NK-92 treated with Interleukin-12 subunit alpha and Interleukin-12 subunit beta, amount 100 ng/mL, for 24 hours (cell line): Measurements from ENCODE around the gene PLA2G1B.

Experiments used
- DNase-seq: peaks from one replicate; lab custom pipeline; 2025; lab: John Stamatoyannopoulos, UW

PLA2G1B gene

DNA sequence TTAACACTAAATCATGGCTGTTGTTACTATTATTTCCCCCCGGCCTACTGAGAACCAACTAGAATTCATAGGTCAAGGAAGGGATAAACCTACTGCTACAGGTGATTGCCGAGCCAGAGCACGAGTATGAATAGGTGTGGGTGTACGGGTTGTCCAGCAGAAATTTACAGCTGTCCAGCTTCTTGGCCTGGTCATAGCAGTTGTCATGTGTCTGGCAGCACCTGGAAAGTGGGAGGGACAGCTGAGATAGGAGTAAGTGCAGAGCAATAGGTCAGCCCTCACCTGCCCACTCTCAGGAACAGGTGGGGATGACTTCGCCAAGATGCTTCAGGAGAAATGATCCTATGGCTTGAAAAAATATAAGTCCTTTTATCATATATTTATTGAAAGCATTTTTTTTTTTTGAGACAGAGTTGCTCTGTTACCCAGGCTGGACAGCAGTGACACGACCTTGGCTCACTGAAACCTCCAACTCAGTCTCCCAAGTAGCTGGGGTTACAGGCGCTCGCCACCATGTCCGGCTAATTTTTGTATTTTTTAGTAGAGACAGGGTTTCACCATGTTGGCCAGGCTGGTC is 2.6 kb downstream of the PLA2G1B start:
- DNase-seq: no peak

DNA sequence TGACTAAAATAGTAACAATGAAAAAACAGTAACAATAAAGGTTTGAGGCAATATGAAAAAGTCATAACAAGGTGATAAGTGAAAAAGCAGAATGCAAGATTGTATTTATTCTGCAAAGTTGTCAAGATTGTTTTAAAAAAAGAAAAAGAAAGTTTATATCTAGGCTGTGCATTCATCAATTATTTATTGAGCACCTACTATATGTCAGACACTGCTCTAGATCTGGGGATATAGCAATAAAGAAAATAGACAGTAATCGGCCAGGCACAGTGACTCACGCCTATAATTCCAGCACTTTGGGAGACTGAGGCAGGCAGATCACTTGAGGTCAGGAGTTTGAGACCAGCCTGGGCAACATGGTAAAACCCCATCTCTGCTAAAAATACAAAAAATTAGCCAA is 3.8 kb downstream of the PLA2G1B start:
- DNase-seq: no peak

DNA sequence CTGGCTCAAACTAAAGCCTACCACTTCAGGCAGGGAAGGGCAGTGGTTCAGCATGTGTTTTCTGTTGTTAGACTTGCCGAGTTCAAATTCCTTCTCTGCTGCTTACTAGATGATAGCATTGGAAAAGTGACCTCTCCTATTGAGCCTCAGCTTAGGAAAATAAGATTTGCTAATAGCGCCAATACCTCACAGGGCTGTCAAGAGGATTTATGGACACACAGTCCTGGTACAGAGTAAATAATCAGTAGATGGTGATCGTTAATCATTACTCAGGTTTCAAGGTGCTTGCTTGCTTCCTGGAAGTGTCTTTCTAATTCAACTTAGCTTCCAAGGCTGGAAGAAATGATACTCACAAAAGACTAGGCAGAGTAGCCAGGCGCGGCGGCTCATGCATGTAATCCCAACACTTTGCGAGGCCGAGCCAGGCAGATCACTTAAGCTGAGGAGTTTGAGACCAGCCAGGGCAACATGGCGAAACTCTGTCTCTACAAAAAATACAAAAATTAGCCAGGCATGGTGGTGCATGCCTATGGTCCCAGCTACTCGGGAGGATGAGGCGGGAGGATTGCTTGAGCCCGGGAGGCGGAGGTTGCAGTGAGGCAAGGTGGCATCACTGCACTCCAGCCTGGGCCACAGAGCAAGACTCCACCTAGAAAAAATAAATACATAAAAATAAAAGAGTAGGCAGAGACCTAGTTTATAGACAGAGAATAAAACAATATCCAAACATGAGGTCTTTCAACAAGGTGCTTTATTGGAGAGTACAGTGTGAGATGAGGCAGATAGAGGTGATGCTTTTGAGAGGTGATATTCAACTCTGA is 6.0 kb downstream of the PLA2G1B start:
- no peak for DNase-seq

DNA sequence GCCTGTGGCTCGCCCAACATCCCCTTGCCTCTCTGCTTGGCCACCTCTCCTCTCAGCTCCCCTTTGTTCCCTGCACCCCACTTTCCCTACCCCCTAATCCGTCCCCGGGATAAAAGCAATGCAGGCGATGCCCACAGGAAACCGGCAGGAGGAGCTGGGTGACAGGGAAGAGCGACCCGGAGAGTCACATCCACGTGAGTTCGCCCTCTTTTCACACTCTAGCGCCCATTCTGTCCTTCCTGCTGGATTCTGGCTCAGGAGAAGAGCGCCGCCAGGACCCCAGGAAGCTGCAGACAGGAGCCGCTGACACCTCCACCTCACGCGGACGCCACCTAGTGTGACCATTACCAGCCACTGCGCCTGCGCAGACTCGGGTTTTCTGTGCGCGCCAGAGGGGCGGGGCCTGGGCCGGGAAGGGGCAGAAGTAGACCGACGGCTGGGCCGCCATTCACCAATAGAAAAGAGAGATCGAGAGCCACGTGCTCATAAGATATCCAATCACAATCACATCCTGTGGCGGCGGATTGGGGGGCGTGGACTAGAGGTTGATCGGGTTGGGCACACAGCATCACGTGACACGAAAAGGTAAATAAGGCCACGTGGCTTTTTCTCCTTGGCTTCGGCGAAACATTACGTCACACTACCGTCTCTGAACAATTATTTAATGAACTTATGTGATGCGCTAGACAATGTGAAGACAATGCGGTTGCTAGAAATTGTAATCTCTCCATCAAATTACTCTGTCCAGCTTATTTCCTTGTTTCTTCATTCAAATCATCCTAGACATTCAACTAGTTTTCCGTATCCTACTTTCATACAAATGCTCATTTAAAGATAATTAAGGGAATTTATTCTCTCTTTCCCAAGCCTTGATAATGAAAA is 10.1 kb downstream of the PLA2G1B start:
- DNase-seq: peak; percentile 98

DNA sequence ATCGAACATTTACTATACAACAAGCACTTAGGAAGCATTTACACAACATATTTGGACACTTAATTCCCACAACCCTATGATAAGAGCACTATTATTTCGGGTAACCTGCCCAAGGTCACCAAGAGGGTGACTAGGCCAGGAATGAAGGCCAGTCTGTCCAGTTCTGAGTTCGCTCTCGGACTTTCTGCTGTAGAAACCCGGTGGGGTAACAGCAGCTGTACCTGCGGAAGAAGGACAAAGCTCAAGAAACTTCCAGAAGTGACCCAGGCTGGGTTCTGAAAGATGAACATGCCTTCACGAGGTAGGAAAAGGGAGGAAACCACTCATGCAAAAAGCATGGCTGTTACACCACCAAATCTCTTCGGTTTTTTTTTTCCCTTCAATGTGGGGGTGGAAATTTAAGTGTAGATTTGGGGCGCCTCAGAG is 10.8 kb downstream of the PLA2G1B start:
- no peak for DNase-seq

- no peak for DNase-seq
Measured at GRCh38 chr12:120314220-120314619, 13.4 kb downstream of the PLA2G1B start.

GRCh38 chr12:120301962-120302815 is 25.4 kb downstream of the PLA2G1B start, which contains the start of gene SIRT4:
Gene SIRT4, plus strand, starts transcription at chr12:120302321. Its CDS starts 1,241 bp downstream, at chr12:120303562.
- peak; percentile 64 for DNase-seq

- peak; percentile 61 for DNase-seq
Measured at GRCh38 chr12:120292661-120293531, 34.7 kb downstream of the PLA2G1B start, which contains the start of gene RNU4-1. Gene RNU4-1, minus strand, starts transcription at chr12:120293237.

GRCh38 chr12:120292411-120292660 is 35.2 kb downstream of the PLA2G1B start:
- DNase-seq: no peak

DNA sequence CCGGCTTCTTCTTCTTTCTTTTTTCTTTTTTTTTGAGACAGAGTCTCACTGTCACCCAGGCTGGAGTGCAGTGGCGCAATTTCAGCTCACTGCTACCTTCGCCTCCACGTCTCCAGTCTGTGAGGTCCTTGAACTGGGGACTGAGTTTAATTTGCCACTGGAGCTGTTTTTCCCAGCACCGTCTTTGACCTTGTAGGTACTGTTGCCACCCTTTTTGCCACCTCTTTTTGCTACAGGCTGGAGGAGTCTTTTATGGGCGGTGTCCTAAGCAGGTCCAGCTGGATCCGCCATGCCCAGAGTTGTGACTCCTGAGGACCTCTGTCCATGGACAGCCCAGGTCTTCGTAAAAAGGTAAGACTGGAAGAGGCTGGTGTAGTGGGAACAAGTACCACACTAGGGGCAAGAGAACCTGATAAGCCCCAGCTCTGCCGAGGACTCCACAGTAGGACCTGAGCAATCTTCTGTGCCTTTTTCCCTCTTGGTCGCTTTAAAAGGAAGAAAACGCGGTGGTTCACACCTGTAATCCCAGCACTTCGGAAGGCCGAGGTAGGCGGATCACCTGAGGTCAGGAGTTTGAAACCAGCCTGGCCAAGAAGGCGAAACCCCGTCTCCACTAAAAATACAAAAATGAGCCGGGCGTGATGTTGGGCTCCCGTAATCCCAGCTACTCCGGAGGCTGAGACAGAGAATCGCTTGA is 36.8 kb downstream of the PLA2G1B start:
- DNase-seq: peak; percentile 37

DNA sequence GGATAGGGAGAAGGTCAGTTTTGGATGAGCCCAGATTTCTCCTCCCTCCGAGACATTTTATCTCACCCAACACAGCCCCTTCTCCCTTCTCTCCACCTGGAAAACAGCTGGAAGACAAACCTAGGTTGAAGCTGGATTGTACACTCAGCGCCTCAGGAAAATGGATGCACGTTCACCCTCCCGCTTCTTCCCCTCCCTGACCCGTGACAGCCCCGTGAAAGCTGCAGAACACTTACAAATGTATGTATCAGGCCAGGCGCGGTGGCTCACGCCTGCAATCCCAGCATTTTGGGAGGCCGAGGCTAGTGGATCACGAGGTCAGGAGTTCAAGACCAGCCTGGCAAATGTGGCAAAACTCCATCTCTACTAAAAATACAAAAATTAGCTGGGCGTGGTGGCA is 40.1 kb downstream of the PLA2G1B start:
- no peak for DNase-seq

- no peak for DNase-seq
Measured at GRCh38 chr12:120286768-120287490, 40.6 kb downstream of the PLA2G1B start.

- no peak for DNase-seq
Measured at GRCh38 chr12:120284381-120284780, 43.2 kb downstream of the PLA2G1B start.

- DNase-seq: no peak
Measured at GRCh38 chr12:120283318-120283717, 44.3 kb downstream of the PLA2G1B start.

DNA sequence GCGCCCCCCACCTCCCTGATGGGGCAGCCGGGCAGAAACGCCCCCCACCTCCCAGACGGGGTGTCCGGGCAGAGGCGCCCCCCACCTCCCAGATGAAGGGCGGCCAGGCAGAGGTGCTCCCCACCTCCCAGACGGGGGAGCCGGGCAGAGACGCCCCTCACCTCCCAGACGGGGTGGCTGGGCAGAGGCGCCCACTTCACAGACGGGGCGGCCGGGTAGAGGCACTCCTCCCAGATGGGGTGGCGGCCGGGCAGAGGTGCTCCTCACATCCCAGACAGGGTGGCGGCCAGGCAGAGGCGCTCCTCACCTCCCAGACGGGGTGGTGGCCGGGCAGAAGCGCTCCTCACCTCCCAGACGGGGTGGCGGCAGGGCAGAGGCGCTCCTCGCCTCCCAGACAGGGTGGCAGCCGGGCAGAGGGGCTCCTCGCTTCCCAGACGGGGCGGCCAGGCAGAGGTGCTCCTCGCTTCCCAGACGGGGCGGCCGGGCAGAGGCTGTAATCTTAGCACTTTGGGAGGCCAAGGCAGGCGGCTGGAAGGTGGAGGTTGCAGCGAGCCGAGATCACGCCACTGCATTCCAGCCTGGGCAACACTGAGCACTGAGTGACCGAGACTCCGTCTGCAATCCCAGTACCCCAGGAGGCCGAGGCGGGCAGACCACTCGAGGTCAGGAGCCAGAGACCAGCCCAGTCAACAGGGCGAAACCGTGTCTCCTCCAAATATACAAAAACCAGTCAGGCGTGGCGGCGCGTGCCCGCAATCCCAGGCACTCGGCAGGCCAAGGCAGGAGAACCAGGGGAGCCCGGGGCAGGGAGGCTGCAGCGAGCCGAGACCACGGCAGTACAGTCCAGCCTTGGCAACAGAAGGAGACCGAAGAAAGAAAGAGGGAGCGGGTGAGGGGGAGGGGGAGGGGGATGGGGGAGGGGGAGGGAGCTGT is 49.2 kb downstream of the PLA2G1B start:
- no peak for DNase-seq

GRCh38 chr12:120276734-120277133 is 50.8 kb downstream of the PLA2G1B start:
- no peak for DNase-seq
